Muscle layer of colon (tissue), 2 donors: ENCODE measurements around the gene AKAP1.

Source experiments
- H3K27ac ChIP-seq: one replicate; pipeline ENCODE4 v1.7.0; 2013; ENCODE audit warnings: low read depth, mild to moderate bottlenecking, low read length, moderate library complexity
- H3K27me3 ChIP-seq, 2 donors: one replicate each; pipeline ENCODE4 v1.7.0; 2013; ENCODE audit warnings: low read length in 2 of 2, mild to moderate bottlenecking in 2 of 2; ENCODE audit not compliant: insufficient read depth in 2 of 2, control insufficient read depth in 1 of 2
- H3K36me3 ChIP-seq: one replicate; pipeline ENCODE4 v1.7.0; 2013; ENCODE audit warnings: mild to moderate bottlenecking, low read length; ENCODE audit not compliant: insufficient read depth
- H3K4me1 ChIP-seq: one replicate; pipeline ENCODE4 v1.7.0; 2013; ENCODE audit warnings: mild to moderate bottlenecking, low read length; ENCODE audit not compliant: insufficient read depth
- H3K4me3 ChIP-seq, 2 donors: one replicate each; pipeline ENCODE4 v1.7.0; 2013; ENCODE audit warnings: low read length in 2 of 2, low read depth in 1 of 2, mild to moderate bottlenecking in 1 of 2, moderate library complexity in 1 of 2
- H3K9ac ChIP-seq: one replicate; pipeline ENCODE4 v1.7.0; 2013; ENCODE audit warnings: low read length
- H3K9me3 ChIP-seq: one replicate; pipeline ENCODE4 v1.7.0; 2013; ENCODE audit warnings: mild to moderate bottlenecking, low read length
- donor health status: abdominal sarcoma.
- donor health status: Adenocarcinoma of cecum.

Gene AKAP1

GRCh38 chr17:57078274-57078673 lies 6.8 kb upstream of the AKAP1 start:
- H3K9ac ChIP-seq: no peak overlapping the region
- H3K36me3 ChIP-seq: no peaks in the 10 kb centered on the region
- H3K4me1 ChIP-seq: no peaks in the 10 kb centered on the region
- H3K27me3 ChIP-seq: no peaks in the 10 kb centered on the region
- no peak overlapping the region for H3K4me3 ChIP-seq
- no peaks in the 10 kb centered on the region for H3K9me3 ChIP-seq
- no peak overlapping the region for H3K27ac ChIP-seq

- no peak overlapping the region for H3K9ac ChIP-seq
- no peaks in the 10 kb centered on the region for H3K9me3 ChIP-seq
- H3K36me3 ChIP-seq: no peaks in the 10 kb centered on the region
Measured at GRCh38 chr17:57080718-57081117, 4.3 kb upstream of the AKAP1 start.

GRCh38 chr17:57082441-57082840 lies 2.6 kb upstream of the AKAP1 start:
- Histone ChIP-seq H3K9ac (no peak overlapping the region), H3K27ac (no peak overlapping the region), H3K4me3 (no peak overlapping the region), H3K4me1 (peaks cover 10% of the 10 kb centered on the region), H3K36me3 (no peaks in the 10 kb centered on the region), H3K27me3 (no peaks in the 10 kb centered on the region), H3K9me3 (no peaks in the 10 kb centered on the region)

More at GRCh38 chr17:57080718-57081117, 4.3 kb upstream of the AKAP1 start:
- Histone ChIP-seq H3K27me3 (no peaks in the 10 kb centered on the region), H3K4me1 (no peaks in the 10 kb centered on the region), H3K4me3 (no peak overlapping the region), H3K27ac (no peak overlapping the region)

- Histone ChIP-seq H3K27me3 (no peaks in the 10 kb centered on the region), H3K4me1 (peaks cover 28% of the 10 kb centered on the region), H3K9ac (peak overlapping the region; percentile 95), H3K36me3 (no peaks in the 10 kb centered on the region), H3K4me3 (peak overlapping the region; percentile 60 to 99), H3K27ac (peak overlapping the region; percentile 77), H3K9me3 (no peaks in the 10 kb centered on the region)
Measured at GRCh38 chr17:57084361-57084801, 665 bp upstream of the AKAP1 start.

GRCh38 chr17:57085448-57086068 lies 512 bp downstream of the AKAP1 start:
- no peaks in the 10 kb centered on the region for H3K36me3 ChIP-seq
- peak overlapping the region; percentile 63 to 85 for H3K4me3 ChIP-seq
- peak overlapping the region; percentile 96 for H3K27ac ChIP-seq
- peak overlapping the region; percentile 92 for H3K9ac ChIP-seq
- peaks cover 40% of the 10 kb centered on the region for H3K4me1 ChIP-seq
- H3K9me3 ChIP-seq: no peaks in the 10 kb centered on the region
- H3K27me3 ChIP-seq: no peaks in the 10 kb centered on the region

GRCh38 chr17:57086069-57086930 lies 1.3 kb downstream of the AKAP1 start:
- H3K27ac ChIP-seq: peak overlapping the region; percentile 96
- no peaks in the 10 kb centered on the region for H3K27me3 ChIP-seq
- H3K36me3 ChIP-seq: no peaks in the 10 kb centered on the region
- H3K4me1 ChIP-seq: peaks cover 48% of the 10 kb centered on the region
- H3K4me3 ChIP-seq: peak overlapping the region; percentile 63 to 85
- peak overlapping the region; percentile 92 for H3K9ac ChIP-seq
- no peaks in the 10 kb centered on the region for H3K9me3 ChIP-seq

- peaks cover 66% of the 10 kb centered on the region for H3K4me1 ChIP-seq
- no peaks in the 10 kb centered on the region for H3K27me3 ChIP-seq
- peak overlapping the region; percentile 96 for H3K27ac ChIP-seq
- peak overlapping the region in 1 of 2 donors; percentile 5 for H3K4me3 ChIP-seq
- no peaks in the 10 kb centered on the region for H3K36me3 ChIP-seq
- H3K9me3 ChIP-seq: no peaks in the 10 kb centered on the region
- H3K9ac ChIP-seq: peak overlapping the region; percentile 1
Measured at GRCh38 chr17:57088298-57088697, 3.3 kb downstream of the AKAP1 start.

GRCh38 chr17:57089391-57089790 lies 4.3 kb downstream of the AKAP1 start:
- Histone ChIP-seq H3K27ac (peak overlapping the region; percentile 96), H3K4me1 (peaks cover 73% of the 10 kb centered on the region), H3K27me3 (no peaks in the 10 kb centered on the region), H3K9me3 (no peaks in the 10 kb centered on the region), H3K9ac (no peak overlapping the region), H3K4me3 (no peak overlapping the region), H3K36me3 (no peaks in the 10 kb centered on the region)

- peaks cover 78% of the 10 kb centered on the region for H3K4me1 ChIP-seq
- H3K9ac ChIP-seq: peak overlapping the region; percentile 69
Measured at GRCh38 chr17:57090560-57091185, 5.6 kb downstream of the AKAP1 start.

GRCh38 chr17:57091186-57091618 lies 6.2 kb downstream of the AKAP1 start:
- no peak overlapping the region for H3K4me3 ChIP-seq
- no peaks in the 10 kb centered on the region for H3K27me3 ChIP-seq
- no peaks in the 10 kb centered on the region for H3K9me3 ChIP-seq
- no peaks in the 10 kb centered on the region for H3K36me3 ChIP-seq
- H3K27ac ChIP-seq: peak overlapping the region; percentile 96
- H3K4me1 ChIP-seq: peaks cover 83% of the 10 kb centered on the region
- H3K9ac ChIP-seq: peak overlapping the region; percentile 69

More at GRCh38 chr17:57090560-57091185, 5.6 kb downstream of the AKAP1 start:
- Histone ChIP-seq H3K9me3 (no peaks in the 10 kb centered on the region), H3K27ac (peak overlapping the region; percentile 96), H3K36me3 (no peaks in the 10 kb centered on the region), H3K4me3 (no peak overlapping the region), H3K27me3 (no peaks in the 10 kb centered on the region)

GRCh38 chr17:57092171-57092570 lies 7.1 kb downstream of the AKAP1 start:
- Histone ChIP-seq H3K27me3 (no peaks in the 10 kb centered on the region), H3K9me3 (no peaks in the 10 kb centered on the region), H3K4me3 (no peak overlapping the region), H3K36me3 (peaks cover 4% of the 10 kb centered on the region), H3K27ac (peak overlapping the region; percentile 96), H3K4me1 (peaks cover 86% of the 10 kb centered on the region), H3K9ac (peak overlapping the region; percentile 65)
